GM12878 (cell line): Measurements from ENCODE around the gene AKAP13. TPM values are rescaled to one million over a fixed set of nuclear protein-coding genes. Genes with fewer than 3 reads are reported as not detected.
A peak's percentile ranks its signal among the peaks of the same experiment; 100 is the strongest.

Source experiments
- ATAC-seq: fragments of 200-7000 bp; cut with Tn5 transposase; 3 replicates; pipeline ENCODE4 v1.9.1; 2020; ENCODE audit warnings: mild to moderate bottlenecking, moderate library complexity
- BruUV-seq: library from RNA; stranded (reverse); fragments of 400-500 nt; replicated peaks from 2 replicates; lab custom pipeline; 2021; lab: Mats Ljungman, UMichigan
- CTCF ChIA-PET: fragments of 300-600 bp; sonication (Branson Sonifier 250); formaldehyde crosslinking; extraction: SDS; loops from one replicate; lab custom pipeline; 2021; ENCODE audit warnings: inconsistent platforms; lab: Yijun Ruan, JAX
- POLR2A ChIA-PET: fragments of 350-600 bp; formaldehyde crosslinking; extraction: SDS; loops from one replicate; lab custom pipeline; 2021; ENCODE audit warnings: inconsistent platforms; lab: Charles Lee
- RAD21 ChIA-PET: fragments of 300-600 bp; sonication (Branson Sonifier 250); formaldehyde crosslinking; loops from one replicate; lab custom pipeline; 2023; ENCODE audit warnings: antibody characterized with exemption; ENCODE audit not compliant: unreplicated experiment; lab: Charles Lee
- SMC1A ChIA-PET: fragments of 300-600 bp; sonication (Branson Sonifier 250); formaldehyde crosslinking; loops from one replicate; lab custom pipeline; 2023; ENCODE audit not compliant: unreplicated experiment, uncharacterized antibody; lab: Charles Lee
- DNase-seq: peaks from one replicate; pipeline ENCODE4 v3.0.0-alpha.2; 2011; ENCODE audit warnings: low read depth, low spot score
- FAIRE-seq: peaks from 3 replicates; lab custom pipeline; 2011; peaks lifted over from hg19 to GRCh38; lab: Jason Lieb, UNC
- H2AFZ ChIP-seq: 2 replicates; pipeline ENCODE4 v1.6.0; 2011; ENCODE audit warnings: low read depth, low read length, control low read depth; ENCODE audit not compliant: control insufficient read depth
- H3K27ac ChIP-seq: 2 replicates; pipeline ENCODE4 v1.5.1; 2011; ENCODE audit warnings: control low read depth; ENCODE audit not compliant: control insufficient read depth, insufficient read depth
- H3K27me3 ChIP-seq, 2 experiments: replicated peaks in 1 of 2; 2 replicates each; pipeline versions ENCODE4 v1.6.0 to v1.6.1; 2011; ENCODE audit warnings: low read length in 1 of 2; ENCODE audit not compliant: control insufficient read depth in 2 of 2, insufficient read depth in 2 of 2
- H3K36me3 ChIP-seq, 2 experiments: 2 replicates each; pipeline ENCODE4 v1.5.1; 2011; ENCODE audit warnings: low read length in 1 of 2; ENCODE audit not compliant: control insufficient read depth in 2 of 2, insufficient read depth in 2 of 2
- H3K4me1 ChIP-seq: 2 replicates; pipeline ENCODE4 v1.6.1; 2011; ENCODE audit warnings: mild to moderate bottlenecking, low read length, moderate library complexity, mixed read lengths; ENCODE audit not compliant: control insufficient read depth, insufficient read depth
- H3K4me2 ChIP-seq: 2 replicates; pipeline ENCODE4 v1.6.0; 2011; ENCODE audit warnings: control low read depth; ENCODE audit not compliant: control insufficient read depth, insufficient read depth
- H3K4me3 ChIP-seq: fragments of 200-600 bp; sonication (generic); 2 replicates; pipeline ENCODE4 v1.5.1; 2016
- H3K79me2 ChIP-seq: 2 replicates; pipeline ENCODE4 v1.6.0; 2011; ENCODE audit warnings: low read length; ENCODE audit not compliant: control insufficient read depth, insufficient read depth
- H3K9ac ChIP-seq: 2 replicates; pipeline ENCODE4 v1.8.0; 2011; ENCODE audit warnings: low read length, control low read depth, mixed read lengths; ENCODE audit not compliant: control insufficient read depth, insufficient read depth
- H3K9me3 ChIP-seq: replicated peaks from 3 replicates; pipeline ENCODE4 v1.5.1; 2011; ENCODE audit warnings: mild to moderate bottlenecking, low read length; ENCODE audit not compliant: control insufficient read depth, insufficient read depth
- H4K20me1 ChIP-seq: 2 replicates; pipeline ENCODE4 v1.6.0; 2011; ENCODE audit not compliant: control insufficient read depth, insufficient read depth
- ATF3 ChIP-seq: IDR thresholded peaks from 2 replicates; pipeline ENCODE4 v1.6.1; 2011; ENCODE audit warnings: low read depth, mild to moderate bottlenecking, low read length, moderate library complexity, borderline replicate concordance; ENCODE audit errors: extremely low read depth
- MLLT1 ChIP-seq: fragments of 450-650 bp; IDR thresholded peaks from 2 replicates; pipeline ENCODE4 v1.6.1; 2016; ENCODE audit warnings: mild to moderate bottlenecking
- MTA3 ChIP-seq: IDR thresholded peaks from 2 replicates; pipeline ENCODE4 v1.6.1; 2012; ENCODE audit warnings: low read length, inconsistent platforms, borderline replicate concordance
- RUNX3 ChIP-seq: IDR thresholded peaks from 2 replicates; pipeline ENCODE4 v1.6.1; 2012; ENCODE audit warnings: low read length, inconsistent platforms
- WGBS: methylation state at CpG from one replicate; pipeline ENCODE4 v1.1.6; 2016; ENCODE audit warnings: low lambda C conversion rate; ENCODE audit not compliant: insufficient replicate concordance, insufficient coverage; ENCODE audit errors: missing lambda C conversion rate; 5-methylcytosine and 5-hydroxymethylcytosine counted together
- in situ Hi-C: fragments of 300-500 bp; cut with MboI; formaldehyde crosslinking; loops from 9 replicates; pipeline ENCODE4 v1.14.3; 2018; ENCODE audit warnings: mixed read lengths
- intact Hi-C: fragments of 100-400 bp; cut with micrococcal nuclease; formaldehyde crosslinking; loops from one replicate; pipeline ENCODE4 v1.14.2; 2022; ENCODE audit not compliant: unreplicated experiment
- polyA plus RNA-seq, 11 experiments: library from polyadenylated mRNA; depleted of rRNA in 4 of 11; unstranded in 6 of 11; stranded (reverse) in 5 of 11; fragments of >200 nt; fragmentation: Nextera tagmentation in 4 of 11; fragmentation: Illumina TruSeq in 1 of 11; extraction: Ambion mirVana in 4 of 11; extraction: Trizol in 1 of 11; gene quantifications; 1 replicate in 1 of 11; 2 replicates in 10 of 11; pipeline versions ENCODE4 v1.2.1 to v1.2.3, GENCODE V29; 2011 to 2016; ENCODE audit warnings: inconsistent platforms in 2 of 11, missing spikeins in 2 of 11, low read depth in 1 of 11
- total RNA-seq, 4 experiments: library from RNA; depleted of rRNA in 3 of 4; stranded (reverse); fragments of >200 nt in 3 of 4; fragmentation: Illumina TruSeq in 1 of 4; extraction: Trizol in 1 of 4; gene quantifications; 2 replicates each; pipeline versions ENCODE4 v1.2.1 to v1.2.3, GENCODE V29; 2013 to 2021

The AKAP13 gene
- total and polyA plus RNA-seq, 10 of the 15 experiments (the other 5 are each of a cell fraction or from before 2014, with no cell fraction given), result 14.4 to 74.9 (median 55.1) TPM

GRCh38 chr15:85555875-85556617 lies 175.6 kb downstream of the AKAP13 start:
- peak overlapping the region; percentile 70 for H3K4me2 ChIP-seq
- SMC1A ChIA-PET, result interaction anchor here (1.0 to 2.8 kb wide), 11 partner anchors 8 to 156 kb away, joined by 3 to 12 read pairs (median 3); no protein-coding TSS in a partner anchor
- in situ Hi-C loops (no loop called here), intact Hi-C loops (no loop called here)
- H3K9ac ChIP-seq, result no peak overlapping the region
- no TSS peak for BruUV-seq
- RAD21 ChIA-PET, result interaction anchor here (0.6 to 1.5 kb wide), 5 partner anchors 11 to 49 kb away, joined by 3 to 4 read pairs (median 3); no protein-coding TSS in a partner anchor
- no peak for FAIRE-seq
- TF ChIP-seq ATF3, result no peak
- peak; percentile 71 for TF ChIP-seq RUNX3
- TF ChIP-seq MTA3, result no peak
- TF ChIP-seq MLLT1, result no peak
- H3K27me3 ChIP-seq, result no peaks in the 10 kb centered on the region
- POLR2A ChIA-PET, result interaction anchor here (0.6 to 2.2 kb wide), 6 partner anchors 22 to 81 kb away, joined by 3 to 6 read pairs (median 4); no protein-coding TSS in a partner anchor
- H3K36me3 ChIP-seq, result peaks cover 0 to 8% of the 10 kb centered on the region in 2 experiments; a peak in 2 of 4 replicates
- H3K4me1 ChIP-seq, result peaks cover 25% of the 10 kb centered on the region
- CTCF ChIA-PET, result interaction anchor here (0.6 to 2.6 kb wide), 7 partner anchors 13 to 176 kb away, joined by 3 to 9 read pairs (median 3); no protein-coding TSS in a partner anchor
- peaks cover 6% of the 10 kb centered on the region; the same call in 1 of the 2 replicates for H4K20me1 ChIP-seq
- 60% methylated on average over 5 of the region's 5 CpGs for WGBS
- peak; percentile 86 for ATAC-seq
- H3K4me3 ChIP-seq, result no peak overlapping the region
- H3K27ac ChIP-seq, result peak overlapping the region; percentile 23; the same call in 1 of the 2 replicates
- no peak overlapping the region for H2AFZ ChIP-seq
- DNase-seq, result no peak
- H3K79me2 ChIP-seq, result no peaks in the 10 kb centered on the region
- H3K9me3 ChIP-seq, result no peaks in the 10 kb centered on the region
